ENCODE data around the gene IL21.

DNA sequence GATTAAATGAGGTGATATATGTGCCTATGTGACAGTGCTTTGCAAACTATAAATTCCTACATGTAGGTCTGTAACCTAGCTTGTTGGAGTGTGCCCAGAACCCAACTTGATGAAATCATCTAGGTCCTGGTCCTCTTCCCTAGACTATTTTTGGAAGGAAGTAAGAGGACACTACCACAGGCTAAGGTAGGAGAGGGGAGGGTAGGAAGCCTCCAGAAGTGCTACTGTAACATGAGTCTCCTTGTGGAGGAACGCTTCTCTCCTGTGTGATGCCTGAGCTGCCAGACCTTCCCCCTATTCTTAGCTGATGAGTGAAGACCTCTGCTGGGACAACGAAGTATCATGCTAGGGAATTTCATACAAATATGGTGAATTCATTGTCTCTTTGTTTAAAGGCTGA is 41.8 kb upstream of the IL21 start:
- TF ChIP-seq POLR2AphosphoS5 (IDR thresholded peaks at IDR 0.05) (no peak), POLR2A (IDR thresholded peaks at IDR 0.05) (no peak)
